GM12878 (cell line): ENCODE measurements around the gene CNKSR3.

ENCODE experiments used
- ATF2 ChIP-seq: IDR thresholded peaks from 2 replicates; pipeline ENCODE4 v1.6.1; 2012; ENCODE audit warnings: low read length, inconsistent platforms
- CEBPB ChIP-seq, 2 experiments: fragments of 150-350 bp in 1 of 2; IDR thresholded peaks; 2 replicates each; pipeline ENCODE4 v1.6.1; 2012 to 2014; ENCODE audit warnings: low read depth in 2 of 2, low read length in 2 of 2, borderline replicate concordance in 1 of 2, inconsistent platforms in 1 of 2
- ELK1 ChIP-seq: IDR thresholded peaks from 2 replicates; pipeline ENCODE4 v1.6.1; 2012; ENCODE audit warnings: low read depth, low read length, improper control_type of control experiment
- FOXM1 ChIP-seq: IDR thresholded peaks from 2 replicates; pipeline ENCODE4 v1.6.1; 2012; ENCODE audit warnings: low read depth, mild to moderate bottlenecking, inconsistent platforms, low read length, moderate library complexity
- HDGF ChIP-seq: fragments of 450-650 bp; IDR thresholded peaks from 2 replicates; pipeline ENCODE4 v1.6.1; 2016; ENCODE audit warnings: antibody characterized with exemption
- POLR2AphosphoS5 ChIP-seq: IDR thresholded peaks from 2 replicates; pipeline ENCODE4 v1.6.1; 2011; ENCODE audit warnings: mild to moderate bottlenecking, low read length, inconsistent platforms
- YY1 ChIP-seq: IDR thresholded peaks from 2 replicates; pipeline ENCODE4 v1.6.1; 2011; ENCODE audit warnings: low read depth, mild to moderate bottlenecking, low read length
- ZBTB33 ChIP-seq: fragments of 450-650 bp; IDR thresholded peaks from 2 replicates; pipeline ENCODE4 v1.6.1; 2017; ENCODE audit warnings: mild to moderate bottlenecking
- ZBTB4 ChIP-seq: fragments of 450-650 bp; formaldehyde crosslinking; IDR thresholded peaks from 2 replicates; pipeline ENCODE4 v1.4.0; 2022; ENCODE audit warnings: mild to moderate bottlenecking, moderate library complexity
- TF ChIP-seq, protein P1 (sequence below), 3 experiments: IDR thresholded peaks in 2 of 3; conservative IDR thresholded peaks in 1 of 3; 2 replicates each; pipeline ENCODE4 v1.5.1; 2011; ENCODE audit warnings: low read depth in 3 of 3, low read length in 3 of 3, mild to moderate bottlenecking in 3 of 3, control low read depth in 2 of 3, moderate library complexity in 2 of 3, inconsistent platforms in 1 of 3, mixed read lengths in 1 of 3; ENCODE audit not compliant: control insufficient read depth in 2 of 3, insufficient read depth in 1 of 3; ENCODE audit errors: extremely low read depth in 1 of 3
- TF ChIP-seq, protein P2 (sequence below): IDR thresholded peaks from 2 replicates; pipeline ENCODE4 v1.6.1; 2012; ENCODE audit warnings: mild to moderate bottlenecking, low read depth, low read length

GRCh38 chr6:154536255-154536654 lies 25.8 kb upstream of the CNKSR3 start:
- TF ChIP-seq ATF2, result no peak
- no peak for TF ChIP-seq ZBTB33
- TF ChIP-seq FOXM1, result no peak
- no peak for TF ChIP-seq HDGF
- TF ChIP-seq CEBPB (IDR thresholded peaks at IDR 0.05; ENCODE audit: borderline replicate concordance in 1 of 2, low read depth in 2 of 2, low read length in 2 of 2), result no peak
- TF ChIP-seq ELK1, result no peak
- TF ChIP-seq ZBTB4 (CRISPR knock-in tag), result no peak
- TF ChIP-seq, protein P1, sequence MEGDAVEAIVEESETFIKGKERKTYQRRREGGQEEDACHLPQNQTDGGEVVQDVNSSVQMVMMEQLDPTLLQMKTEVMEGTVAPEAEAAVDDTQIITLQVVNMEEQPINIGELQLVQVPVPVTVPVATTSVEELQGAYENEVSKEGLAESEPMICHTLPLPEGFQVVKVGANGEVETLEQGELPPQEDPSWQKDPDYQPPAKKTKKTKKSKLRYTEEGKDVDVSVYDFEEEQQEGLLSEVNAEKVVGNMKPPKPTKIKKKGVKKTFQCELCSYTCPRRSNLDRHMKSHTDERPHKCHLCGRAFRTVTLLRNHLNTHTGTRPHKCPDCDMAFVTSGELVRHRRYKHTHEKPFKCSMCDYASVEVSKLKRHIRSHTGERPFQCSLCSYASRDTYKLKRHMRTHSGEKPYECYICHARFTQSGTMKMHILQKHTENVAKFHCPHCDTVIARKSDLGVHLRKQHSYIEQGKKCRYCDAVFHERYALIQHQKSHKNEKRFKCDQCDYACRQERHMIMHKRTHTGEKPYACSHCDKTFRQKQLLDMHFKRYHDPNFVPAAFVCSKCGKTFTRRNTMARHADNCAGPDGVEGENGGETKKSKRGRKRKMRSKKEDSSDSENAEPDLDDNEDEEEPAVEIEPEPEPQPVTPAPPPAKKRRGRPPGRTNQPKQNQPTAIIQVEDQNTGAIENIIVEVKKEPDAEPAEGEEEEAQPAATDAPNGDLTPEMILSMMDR (IDR thresholded peaks at IDR 0.05 in 2 of 3, conservative IDR thresholded peaks at IDR 0.05 in 1 of 3; ENCODE audit: control insufficient read depth in 2 of 3, extremely low read depth in 1 of 3, insufficient read depth in 1 of 3, low read depth in 3 of 3, low read length in 3 of 3), result no peak
- no peak for TF ChIP-seq POLR2AphosphoS5
- TF ChIP-seq YY1, result no peak
- TF ChIP-seq, protein P2, sequence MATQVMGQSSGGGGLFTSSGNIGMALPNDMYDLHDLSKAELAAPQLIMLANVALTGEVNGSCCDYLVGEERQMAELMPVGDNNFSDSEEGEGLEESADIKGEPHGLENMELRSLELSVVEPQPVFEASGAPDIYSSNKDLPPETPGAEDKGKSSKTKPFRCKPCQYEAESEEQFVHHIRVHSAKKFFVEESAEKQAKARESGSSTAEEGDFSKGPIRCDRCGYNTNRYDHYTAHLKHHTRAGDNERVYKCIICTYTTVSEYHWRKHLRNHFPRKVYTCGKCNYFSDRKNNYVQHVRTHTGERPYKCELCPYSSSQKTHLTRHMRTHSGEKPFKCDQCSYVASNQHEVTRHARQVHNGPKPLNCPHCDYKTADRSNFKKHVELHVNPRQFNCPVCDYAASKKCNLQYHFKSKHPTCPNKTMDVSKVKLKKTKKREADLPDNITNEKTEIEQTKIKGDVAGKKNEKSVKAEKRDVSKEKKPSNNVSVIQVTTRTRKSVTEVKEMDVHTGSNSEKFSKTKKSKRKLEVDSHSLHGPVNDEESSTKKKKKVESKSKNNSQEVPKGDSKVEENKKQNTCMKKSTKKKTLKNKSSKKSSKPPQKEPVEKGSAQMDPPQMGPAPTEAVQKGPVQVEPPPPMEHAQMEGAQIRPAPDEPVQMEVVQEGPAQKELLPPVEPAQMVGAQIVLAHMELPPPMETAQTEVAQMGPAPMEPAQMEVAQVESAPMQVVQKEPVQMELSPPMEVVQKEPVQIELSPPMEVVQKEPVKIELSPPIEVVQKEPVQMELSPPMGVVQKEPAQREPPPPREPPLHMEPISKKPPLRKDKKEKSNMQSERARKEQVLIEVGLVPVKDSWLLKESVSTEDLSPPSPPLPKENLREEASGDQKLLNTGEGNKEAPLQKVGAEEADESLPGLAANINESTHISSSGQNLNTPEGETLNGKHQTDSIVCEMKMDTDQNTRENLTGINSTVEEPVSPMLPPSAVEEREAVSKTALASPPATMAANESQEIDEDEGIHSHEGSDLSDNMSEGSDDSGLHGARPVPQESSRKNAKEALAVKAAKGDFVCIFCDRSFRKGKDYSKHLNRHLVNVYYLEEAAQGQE, result no peak
